HG03060 (cell line): Measurements from ENCODE around the gene SH3BP5.

Source experiments
- ATAC-seq: cut with Tn5 transposase; IDR thresholded peaks from one replicate; pipeline ENCODE4 v1.9.1; 2021; ENCODE audit warnings: low read depth, moderate number of reproducible peaks; ENCODE audit not compliant: unreplicated experiment

The SH3BP5 gene

DNA sequence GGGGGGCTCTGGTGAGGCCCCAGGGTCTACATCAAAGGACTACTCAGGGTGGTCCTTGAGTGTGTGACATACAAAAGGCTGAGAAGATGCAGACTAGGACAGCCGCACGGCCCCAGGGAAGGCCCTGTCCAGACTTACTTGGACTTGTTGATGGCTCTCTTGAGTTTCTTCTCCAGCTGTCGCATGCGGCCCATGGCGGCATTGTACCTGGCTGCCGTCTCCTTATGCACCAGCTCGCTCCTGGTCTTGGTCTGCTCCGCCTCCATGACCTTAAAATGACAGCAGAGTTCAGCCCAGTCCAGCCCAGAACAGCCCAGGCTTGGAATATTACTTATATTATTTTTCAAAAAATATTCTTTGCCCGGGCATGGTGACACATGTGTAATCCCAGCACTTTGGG is 70.4 kb downstream of the SH3BP5 start:
- ATAC-seq: no peak

GRCh38 chr3:15261274-15261673 is 71.1 kb downstream of the SH3BP5 start:
- ATAC-seq: no peak

DNA sequence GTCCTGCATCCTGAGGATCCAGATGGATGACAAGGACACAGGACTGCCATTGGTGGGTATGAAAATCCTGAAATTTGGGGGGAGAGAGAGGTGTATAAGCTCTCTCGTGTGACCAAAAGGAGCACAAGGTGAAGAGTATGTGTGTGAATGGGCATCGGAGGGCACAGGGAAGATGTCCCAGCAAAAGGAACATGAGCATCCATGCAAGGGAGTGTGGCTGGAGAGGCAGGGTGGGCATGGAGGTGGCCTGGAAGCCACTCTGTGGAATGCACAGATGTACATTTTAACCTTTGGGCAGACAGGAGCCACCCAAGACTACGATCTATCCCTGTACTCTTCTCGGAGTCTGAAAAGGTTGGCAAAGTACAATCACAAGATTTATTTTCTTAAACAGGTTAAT is 71.9 kb downstream of the SH3BP5 start:
- ATAC-seq: no peak

GRCh38 chr3:15258720-15259119 is 73.7 kb downstream of the SH3BP5 start:
- no peak for ATAC-seq

- ATAC-seq: no peak
Observed at GRCh38 chr3:15256861-15257341, 75.5 kb downstream of the SH3BP5 start.

DNA sequence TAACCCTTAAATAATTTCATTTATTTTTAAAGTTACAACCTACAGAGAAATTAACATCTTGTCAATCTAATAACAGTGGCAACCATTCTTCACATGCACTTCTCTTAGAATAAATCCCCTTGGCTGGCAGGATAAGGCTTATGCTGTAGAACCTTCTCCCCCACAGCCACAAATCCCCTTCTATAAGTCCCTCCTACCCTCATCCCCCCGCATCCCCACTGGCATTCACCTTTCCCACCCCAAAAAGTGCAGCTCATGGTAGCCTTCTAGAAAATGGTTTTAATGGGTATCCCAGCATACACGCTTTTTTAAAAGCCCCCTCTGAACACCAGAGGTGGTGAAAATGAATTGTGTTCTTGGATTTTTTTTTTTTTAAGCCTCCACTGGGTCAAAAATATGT is 77.2 kb downstream of the SH3BP5 start:
- ATAC-seq: no peak

GRCh38 chr3:15253023-15253697 is 79.2 kb downstream of the SH3BP5 start:
- ATAC-seq: no peak

GRCh38 chr3:15246186-15246585 is 86.2 kb downstream of the SH3BP5 start:
- no peak for ATAC-seq

GRCh38 chr3:15243822-15244482 is 88.4 kb downstream of the SH3BP5 start:
- no peak for ATAC-seq

DNA sequence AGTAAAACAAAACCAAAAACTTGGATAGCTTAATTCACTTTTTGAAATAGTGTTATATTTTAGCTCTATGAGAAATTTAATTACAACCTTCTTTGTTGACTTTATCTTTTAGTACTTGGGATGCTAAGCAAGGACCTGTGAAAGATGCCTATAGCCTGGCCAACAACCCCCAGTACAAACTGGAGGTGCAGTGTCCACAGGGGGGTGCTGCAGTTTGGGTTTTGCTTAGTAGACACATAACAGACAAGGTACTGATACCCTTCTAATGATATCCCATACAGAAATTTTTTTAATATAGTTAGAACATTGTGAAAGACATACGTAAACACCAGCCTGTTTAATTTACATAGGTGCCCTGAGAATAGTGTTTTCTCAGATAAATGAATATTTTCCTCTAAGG is 91.0 kb downstream of the SH3BP5 start:
- no peak for ATAC-seq

GRCh38 chr3:15229262-15229661 is 103.1 kb downstream of the SH3BP5 start:
- no peak for ATAC-seq

DNA sequence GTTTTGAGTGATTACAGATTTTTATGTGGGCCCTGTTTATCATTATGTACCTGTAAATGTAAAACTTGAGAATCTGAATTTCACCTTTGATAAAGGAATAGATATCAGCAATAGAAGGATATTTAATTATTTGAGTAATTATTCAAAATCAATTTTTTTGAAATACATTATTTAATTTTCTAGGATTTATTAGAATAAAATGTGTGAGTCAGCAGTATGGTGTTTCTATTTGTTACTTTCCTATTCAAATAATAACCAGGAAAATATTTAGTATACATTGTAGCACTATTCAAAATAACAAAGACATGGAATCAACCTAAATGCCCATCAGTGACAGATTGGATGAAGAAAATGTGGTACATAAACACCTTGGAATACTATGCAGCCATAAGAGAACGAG is 104.2 kb downstream of the SH3BP5 start:
- no peak for ATAC-seq

GRCh38 chr3:15223685-15224572 is 108.5 kb downstream of the SH3BP5 start:
- no peak for ATAC-seq

- ATAC-seq: no peak
Observed at GRCh38 chr3:15221574-15222217, 110.7 kb downstream of the SH3BP5 start.

- no peak for ATAC-seq
Observed at GRCh38 chr3:15220661-15221060, 111.7 kb downstream of the SH3BP5 start.

GRCh38 chr3:15220056-15220455 is 112.3 kb downstream of the SH3BP5 start:
- ATAC-seq: no peak

DNA sequence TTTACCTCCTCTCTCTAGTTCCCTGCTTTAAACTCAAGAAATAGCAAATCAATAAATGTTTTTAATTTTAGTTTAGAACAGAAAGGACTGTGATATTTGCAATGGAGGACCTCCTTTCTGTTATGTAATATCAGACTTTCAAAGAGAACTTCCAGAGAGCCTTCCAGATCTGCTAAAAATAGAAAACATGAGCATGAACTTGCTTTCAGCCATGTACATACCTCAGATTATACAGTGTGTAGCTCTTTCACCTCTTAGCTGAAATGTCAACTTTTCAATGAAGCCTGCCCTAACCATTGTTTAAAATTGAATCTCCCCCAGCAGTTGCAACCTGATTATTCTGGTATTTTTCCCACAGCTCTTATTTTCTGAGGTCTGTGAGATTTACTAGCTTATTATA is 113.7 kb downstream of the SH3BP5 start:
- no peak for ATAC-seq

GRCh38 chr3:15217841-15218267 is 114.5 kb downstream of the SH3BP5 start:
- no peak for ATAC-seq

DNA sequence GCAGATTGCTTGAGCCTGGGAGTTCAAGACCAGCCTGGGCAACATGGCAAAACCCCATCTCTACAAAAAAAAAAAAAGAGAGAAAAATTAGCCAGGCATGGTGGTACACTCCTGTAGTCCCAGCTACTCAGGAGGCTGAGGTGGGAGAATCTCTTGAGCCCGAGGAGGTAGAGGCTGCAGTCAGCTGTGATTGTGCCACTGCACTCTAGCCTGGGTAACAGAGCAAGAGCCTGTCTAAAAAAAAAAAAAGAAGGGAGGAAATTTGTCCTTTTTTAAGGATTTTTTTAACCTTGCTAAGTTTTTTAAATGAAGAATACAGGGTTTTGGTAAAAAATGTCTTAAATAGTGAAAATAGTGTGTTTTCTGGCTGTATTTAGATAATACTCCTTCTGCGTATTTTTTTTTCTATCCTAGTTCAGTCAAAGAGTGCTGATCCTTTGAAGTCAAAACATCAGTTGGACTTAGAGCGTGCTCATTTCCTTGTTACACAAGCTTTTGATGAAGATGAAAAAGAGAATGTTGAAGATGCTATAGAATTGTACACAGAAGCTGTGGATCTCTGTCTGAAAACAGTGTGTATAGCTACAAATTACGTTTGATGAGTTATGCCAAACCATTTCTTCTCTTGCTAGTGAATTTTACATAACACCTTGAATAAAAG is 115.2 kb downstream of the SH3BP5 start:
- no peak for ATAC-seq

DNA sequence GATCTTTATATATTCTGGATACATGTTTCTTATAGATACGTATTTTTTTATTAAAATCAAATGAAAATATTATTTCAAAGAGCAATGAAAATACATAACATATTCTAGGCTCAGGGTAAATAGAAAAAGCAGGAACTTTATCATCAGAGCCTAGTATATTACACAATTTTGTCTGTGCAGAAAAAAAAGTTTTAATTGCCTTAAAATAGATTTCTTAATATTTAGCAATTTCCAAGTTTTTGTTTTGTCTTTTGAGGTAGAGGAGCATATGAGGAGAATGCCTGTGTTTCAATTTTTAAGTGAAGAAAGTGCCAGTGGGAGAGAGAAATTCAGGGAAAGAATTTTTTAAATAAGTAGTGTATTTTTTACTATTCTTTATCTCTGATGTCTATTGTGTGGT is 115.9 kb downstream of the SH3BP5 start:
- ATAC-seq: no peak
